GM15510 (cell line): ENCODE measurements around the gene EDARADD.

Source experiments
- POLR2A ChIP-seq: IDR thresholded peaks from 3 replicates; pipeline ENCODE4 v1.6.1; 2011; ENCODE audit warnings: borderline replicate concordance; ENCODE audit not compliant: insufficient read length; ENCODE audit errors: extremely low read depth

EDARADD gene

GRCh38 chr1:236532850-236533249 lies 138.8 kb downstream of the EDARADD start:
- no peak for TF ChIP-seq POLR2A

GRCh38 chr1:236534151-236534651 lies 140.1 kb downstream of the EDARADD start:
- no peak for TF ChIP-seq POLR2A
